Regular cardiac myocyte (primary cell): ENCODE results near the gene CHI3L2. TPM values are rescaled to one million over a fixed set of nuclear protein-coding genes. Genes with fewer than 3 reads are reported as not detected.

Source experiments
- total RNA-seq: library from RNA; depleted of rRNA; stranded (reverse); fragments of >200 nt; gene quantifications from 2 replicates; pipeline ENCODE4 v1.2.3, GENCODE V29; 2014

Gene CHI3L2, protein sequence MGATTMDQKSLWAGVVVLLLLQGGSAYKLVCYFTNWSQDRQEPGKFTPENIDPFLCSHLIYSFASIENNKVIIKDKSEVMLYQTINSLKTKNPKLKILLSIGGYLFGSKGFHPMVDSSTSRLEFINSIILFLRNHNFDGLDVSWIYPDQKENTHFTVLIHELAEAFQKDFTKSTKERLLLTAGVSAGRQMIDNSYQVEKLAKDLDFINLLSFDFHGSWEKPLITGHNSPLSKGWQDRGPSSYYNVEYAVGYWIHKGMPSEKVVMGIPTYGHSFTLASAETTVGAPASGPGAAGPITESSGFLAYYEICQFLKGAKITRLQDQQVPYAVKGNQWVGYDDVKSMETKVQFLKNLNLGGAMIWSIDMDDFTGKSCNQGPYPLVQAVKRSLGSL
- total RNA-seq: 1.5 and 20.9 TPM in 2 replicates

DNA sequence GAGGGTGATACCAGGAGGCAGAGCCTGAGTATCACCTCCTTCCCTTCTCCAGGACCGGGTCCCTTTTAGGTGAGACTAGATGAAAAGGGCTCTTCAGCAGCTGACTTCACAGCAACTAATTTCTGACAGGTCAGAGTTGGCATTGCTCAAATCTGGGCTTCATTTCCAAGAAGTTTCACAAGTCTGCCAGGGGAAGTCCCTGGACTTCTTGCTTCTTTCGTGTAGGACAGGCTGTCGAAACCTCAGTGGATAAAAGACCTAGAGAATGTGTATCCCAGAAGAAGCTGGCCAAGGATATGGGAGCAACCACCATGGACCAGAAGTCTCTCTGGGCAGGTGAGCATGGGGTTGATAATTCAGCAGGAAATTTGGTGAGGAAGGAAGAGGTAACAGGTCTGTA, at the start of gene CHI3L2:
TSS of gene CHI3L2 (plus strand) at position 280 of the 400 bp plus-strand sequence. CDS start at position 297, 17 bp downstream.

DNA sequence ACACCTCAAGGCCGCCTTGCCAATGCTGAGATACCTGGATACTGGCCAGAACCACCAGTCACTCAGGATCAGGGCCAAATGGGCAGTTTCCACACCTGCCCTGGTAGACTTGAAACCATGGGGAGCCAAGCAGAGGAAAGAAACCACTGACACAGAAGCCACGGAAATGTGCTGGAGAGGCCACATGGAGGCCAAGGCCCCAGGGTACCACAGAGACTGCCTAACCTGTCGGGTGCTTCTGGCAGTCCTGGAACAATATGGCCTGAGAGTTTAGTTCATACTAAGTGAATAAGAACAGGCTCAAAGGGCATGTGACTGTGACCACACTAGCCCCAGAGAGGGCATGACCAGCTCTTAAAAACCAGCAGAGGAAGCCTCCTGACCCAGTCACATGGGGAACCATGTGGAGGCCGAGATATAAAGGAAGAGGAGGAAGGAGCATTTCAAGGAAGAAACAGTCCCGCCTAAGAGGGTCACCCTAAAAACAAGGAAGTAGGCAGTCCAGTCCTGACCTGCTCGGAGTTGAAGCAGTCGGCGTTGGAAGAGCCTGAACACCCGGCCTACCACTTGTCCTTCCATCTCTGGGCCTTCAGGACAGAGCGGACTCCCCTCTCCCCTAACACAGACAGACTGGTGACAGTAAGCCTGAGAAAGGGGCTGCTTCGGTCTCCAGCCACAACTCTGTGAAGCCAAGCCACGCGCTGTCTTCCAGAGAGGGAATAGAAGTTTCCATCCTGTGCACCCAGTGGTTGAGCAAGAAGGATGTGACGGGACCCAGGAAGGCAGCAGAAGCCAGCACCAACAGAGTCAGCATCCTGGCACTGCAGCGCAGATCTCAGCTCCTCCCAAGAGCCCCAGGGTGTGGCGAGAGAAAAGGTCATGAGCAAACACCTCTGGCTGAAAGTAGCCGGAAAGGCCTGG, 27.4 kb upstream of the CHI3L2 start, which contains the start of gene DENND2D:
TSS of gene DENND2D (minus strand) at position 766 of the 921 bp plus-strand sequence. CDS start at position 579, 187 bp downstream.

DNA sequence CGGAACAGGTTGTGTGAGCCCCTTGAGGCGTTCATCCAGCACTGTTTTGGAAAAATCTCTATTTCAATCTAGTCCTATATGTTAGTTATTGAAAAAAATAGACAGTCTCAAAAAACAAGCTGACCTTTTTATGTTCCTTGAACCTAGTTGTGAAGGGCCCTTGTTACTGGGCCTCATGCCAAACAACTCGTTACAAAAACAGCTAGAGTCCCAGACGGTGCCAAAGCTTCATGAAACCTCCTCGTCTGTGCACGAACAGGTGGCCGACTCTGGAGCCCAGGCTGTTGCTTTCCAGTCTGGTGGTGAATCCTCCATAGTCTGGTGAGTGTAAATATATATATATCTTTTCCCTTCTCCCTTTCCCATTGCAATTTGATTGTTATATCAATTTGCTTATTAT, 63.1 kb downstream of the CHI3L2 start, which contains the start of gene CHIA:
TSS of gene CHIA (plus strand) at position 222 of the 400 bp plus-strand sequence. CDS start 19,617 bp downstream, outside the sequence.

Other genes with a start within 250 kb of the CHI3L2 start
- gene DRAM2, start 87.6 kb upstream of the CHI3L2 start, total RNA-seq: 38.0 and 109 TPM in 2 replicates
- gene CEPT1, start 87.5 kb upstream of the CHI3L2 start, total RNA-seq: 52.9 and 84.6 TPM in 2 replicates
- 2.1 and 10.7 TPM in 2 replicates for gene DENND2D, start 27.1 kb upstream of the CHI3L2 start, total RNA-seq
- not detected in 2 replicates for gene CHIA, start 63.1 kb downstream of the CHI3L2 start, total RNA-seq
- under 0.01 and 0.85 TPM in 2 replicates for gene OVGP1, start 200.0 kb downstream of the CHI3L2 start, total RNA-seq
- gene WDR77, start 221.5 kb downstream of the CHI3L2 start, total RNA-seq: 35.2 and 76.5 TPM in 2 replicates
- gene ATP5PB, start 221.8 kb downstream of the CHI3L2 start, total RNA-seq: 168 and 283 TPM in 2 replicates
- gene C1orf162, start 246.3 kb downstream of the CHI3L2 start, total RNA-seq: 0.19 and 0.56 TPM in 2 replicates